Islet precursor cell (in vitro differentiated cells): ENCODE data around the gene CRAMP1.
"Not testable (repeated sequence)": the region's sequence is repeated elsewhere in the genome, so short reads cannot be mapped to it uniquely, and the experiment has no call there.

ENCODE experiments used
- DNase-seq: peaks from one replicate; pipeline ENCODE4 v3.0.0-alpha.2; 2018

CRAMP1 gene, protein sequence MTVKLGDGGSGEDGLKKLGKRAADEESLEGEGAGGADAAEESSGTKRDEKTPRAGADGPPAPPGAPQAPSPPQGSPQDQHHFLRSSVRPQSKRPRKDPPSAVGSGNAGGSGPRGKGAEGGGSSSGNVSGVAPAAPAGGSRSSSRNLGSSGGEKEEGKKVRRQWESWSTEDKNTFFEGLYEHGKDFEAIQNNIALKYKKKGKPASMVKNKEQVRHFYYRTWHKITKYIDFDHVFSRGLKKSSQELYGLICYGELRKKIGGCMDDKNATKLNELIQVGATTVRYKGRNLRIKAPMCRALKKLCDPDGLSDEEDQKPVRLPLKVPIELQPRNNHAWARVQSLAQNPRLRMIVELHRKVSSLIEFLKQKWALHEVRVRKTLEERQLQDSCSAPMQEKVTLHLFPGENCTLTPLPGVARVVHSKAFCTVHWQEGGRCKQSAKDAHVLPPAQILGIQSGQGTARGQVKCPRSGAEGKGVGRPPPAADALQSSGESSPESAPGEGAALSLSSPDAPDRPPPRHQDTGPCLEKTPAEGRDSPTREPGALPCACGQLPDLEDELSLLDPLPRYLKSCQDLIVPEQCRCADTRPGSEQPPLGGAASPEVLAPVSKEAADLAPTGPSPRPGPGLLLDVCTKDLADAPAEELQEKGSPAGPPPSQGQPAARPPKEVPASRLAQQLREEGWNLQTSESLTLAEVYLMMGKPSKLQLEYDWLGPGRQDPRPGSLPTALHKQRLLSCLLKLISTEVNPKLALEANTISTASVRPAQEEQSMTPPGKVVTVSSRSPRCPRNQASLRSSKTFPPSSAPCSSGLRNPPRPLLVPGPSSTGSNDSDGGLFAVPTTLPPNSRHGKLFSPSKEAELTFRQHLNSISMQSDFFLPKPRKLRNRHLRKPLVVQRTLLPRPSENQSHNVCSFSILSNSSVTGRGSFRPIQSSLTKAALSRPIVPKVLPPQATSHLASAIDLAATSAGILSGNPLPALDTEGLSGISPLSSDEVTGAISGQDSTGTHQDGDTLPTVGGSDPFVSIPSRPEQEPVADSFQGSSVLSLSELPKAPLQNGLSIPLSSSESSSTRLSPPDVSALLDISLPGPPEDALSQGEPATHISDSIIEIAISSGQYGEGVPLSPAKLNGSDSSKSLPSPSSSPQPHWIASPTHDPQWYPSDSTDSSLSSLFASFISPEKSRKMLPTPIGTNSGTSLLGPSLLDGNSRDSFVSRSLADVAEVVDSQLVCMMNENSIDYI (N-terminal part only)

DNA sequence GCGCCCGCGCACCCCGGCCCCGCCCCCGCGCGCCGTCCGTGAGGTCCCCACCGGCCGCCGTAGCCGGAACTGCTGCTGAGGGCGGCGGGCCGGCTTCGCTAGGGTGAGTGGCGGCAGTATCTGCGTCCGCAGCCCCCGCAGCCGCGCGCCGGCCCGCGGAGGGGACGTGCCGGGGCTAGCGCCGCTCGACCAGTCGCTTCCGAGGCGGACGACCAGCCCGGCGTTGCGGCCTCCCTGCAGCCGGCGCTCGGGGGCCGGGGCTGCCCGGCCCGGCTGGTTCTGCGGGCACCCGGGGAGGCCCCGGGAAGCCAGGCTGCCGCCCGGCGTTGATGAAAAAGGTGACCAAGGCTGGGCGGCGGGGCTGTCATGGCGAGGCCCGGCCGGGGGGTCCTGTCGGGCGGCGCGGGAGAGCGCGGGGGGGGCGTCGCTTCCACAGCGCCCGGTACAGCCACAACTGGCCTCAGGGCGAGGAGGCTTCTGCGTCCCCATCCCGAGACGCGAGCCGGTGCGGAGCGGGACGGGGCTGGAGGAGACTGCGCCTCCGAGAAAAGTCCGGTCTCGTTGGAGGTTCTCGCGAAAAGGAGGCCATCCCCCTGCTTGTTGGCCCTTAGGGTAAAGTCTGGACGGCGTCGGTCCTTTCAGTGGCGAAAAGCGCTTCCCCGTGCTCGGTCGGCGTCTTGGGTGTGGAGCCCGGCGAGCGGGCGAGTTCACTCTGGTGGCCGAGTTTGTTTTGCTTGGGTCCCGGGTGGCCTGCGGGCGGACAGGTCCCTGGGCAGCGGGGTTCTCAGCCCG lies at the start of gene CRAMP1:
TSS of gene CRAMP1 (plus strand) at position 41 of the 792 bp plus-strand sequence. CDS start 2,280 bp downstream, outside the sequence.
- peak; percentile 69 for DNase-seq

DNA sequence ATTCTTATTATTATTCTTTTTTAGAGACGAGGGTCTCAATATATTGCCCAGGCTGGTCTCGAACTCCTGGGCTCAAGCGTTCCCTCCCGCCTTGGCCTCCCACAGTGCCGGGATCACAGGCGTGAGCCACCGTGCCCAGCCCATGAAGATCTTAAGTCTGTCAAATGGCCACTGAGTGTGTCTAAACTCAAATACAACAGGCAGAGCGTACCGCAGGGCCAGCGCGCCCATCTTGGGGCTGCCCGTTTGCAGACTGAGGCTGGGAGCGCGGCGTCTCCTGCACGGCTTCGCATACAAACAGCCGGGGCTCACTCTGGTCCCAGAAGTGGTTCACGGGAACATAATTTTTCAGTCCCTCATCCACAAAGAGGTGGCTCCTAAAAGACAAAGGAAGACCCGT lies 48.4 kb upstream of the CRAMP1 start:
- DNase-seq, result no peak

DNA sequence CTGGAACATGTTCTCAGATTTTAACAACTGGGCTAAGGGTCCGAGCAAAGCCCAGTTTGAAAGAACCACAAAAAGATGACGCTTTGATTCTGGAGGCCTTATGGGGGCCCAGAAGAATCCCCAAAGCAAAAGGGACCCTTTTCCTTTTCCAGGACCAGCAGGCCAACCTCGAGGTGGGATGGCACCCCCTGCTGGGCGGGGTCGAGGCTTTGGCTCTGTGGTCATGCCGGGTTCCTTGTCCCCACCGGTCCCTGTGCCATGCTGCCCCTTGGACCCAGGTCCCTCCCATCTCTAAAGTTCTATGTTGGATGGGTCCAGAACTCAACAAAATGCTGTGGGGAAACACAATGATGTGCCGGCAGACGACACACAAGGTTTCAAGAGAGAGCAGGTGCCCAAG lies 47.8 kb upstream of the CRAMP1 start:
- no peak for DNase-seq

DNA sequence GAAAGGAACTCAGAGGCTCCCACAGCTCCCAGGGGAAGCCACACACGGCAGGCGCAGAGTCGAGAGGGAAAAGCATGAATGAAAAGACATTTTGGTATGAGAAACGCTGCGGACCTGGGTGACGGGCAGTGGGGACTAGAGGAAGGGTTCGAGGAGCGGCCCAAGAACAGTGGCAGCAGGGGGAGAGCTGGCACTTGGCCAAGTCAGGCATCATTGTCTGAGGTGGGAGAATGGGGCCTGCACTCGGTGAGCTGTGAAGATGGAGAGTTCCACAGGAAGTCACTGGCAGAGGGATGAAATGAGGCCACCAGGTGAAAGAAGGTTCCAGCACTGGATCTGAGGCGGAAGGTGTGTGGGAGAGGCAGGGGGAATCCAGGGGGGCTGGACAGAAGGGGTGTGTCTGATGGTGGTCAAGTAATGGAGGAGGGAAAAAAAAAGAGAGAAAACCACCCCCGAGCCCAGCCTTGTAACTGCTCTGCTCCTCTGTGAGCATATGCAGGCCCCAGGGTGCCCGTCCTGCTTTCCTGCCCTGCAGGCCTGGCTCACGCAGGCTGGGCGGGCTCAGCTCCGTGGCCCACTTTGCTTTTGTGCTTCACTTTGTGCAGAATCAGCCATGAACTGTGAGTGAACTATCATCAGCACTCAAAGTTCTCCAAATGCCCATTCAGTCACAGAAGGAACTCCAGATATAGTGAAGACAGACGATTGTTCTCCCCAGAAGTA lies 46.9 kb upstream of the CRAMP1 start:
- DNase-seq, result no peak

DNA sequence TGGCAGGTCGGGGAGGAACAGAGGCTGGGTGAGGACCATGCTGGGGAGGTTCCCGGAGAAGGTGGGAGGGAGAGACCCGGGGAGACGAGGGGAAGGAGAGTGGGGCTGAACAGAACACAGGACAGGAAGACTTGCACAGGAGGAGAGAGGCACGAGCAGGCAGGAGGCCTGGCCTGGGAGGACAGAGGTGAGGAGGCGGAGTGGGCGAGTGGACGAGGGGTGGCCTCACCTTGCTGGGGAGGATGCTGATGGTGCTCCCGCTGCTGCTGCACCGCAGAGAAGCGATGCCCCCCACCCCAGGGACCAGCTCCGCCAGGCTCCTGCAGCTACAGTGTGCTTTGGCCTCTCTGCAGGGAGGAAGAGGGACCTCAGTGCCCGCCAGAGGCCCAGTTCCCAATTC lies 44.2 kb upstream of the CRAMP1 start:
- no peak for DNase-seq

DNA sequence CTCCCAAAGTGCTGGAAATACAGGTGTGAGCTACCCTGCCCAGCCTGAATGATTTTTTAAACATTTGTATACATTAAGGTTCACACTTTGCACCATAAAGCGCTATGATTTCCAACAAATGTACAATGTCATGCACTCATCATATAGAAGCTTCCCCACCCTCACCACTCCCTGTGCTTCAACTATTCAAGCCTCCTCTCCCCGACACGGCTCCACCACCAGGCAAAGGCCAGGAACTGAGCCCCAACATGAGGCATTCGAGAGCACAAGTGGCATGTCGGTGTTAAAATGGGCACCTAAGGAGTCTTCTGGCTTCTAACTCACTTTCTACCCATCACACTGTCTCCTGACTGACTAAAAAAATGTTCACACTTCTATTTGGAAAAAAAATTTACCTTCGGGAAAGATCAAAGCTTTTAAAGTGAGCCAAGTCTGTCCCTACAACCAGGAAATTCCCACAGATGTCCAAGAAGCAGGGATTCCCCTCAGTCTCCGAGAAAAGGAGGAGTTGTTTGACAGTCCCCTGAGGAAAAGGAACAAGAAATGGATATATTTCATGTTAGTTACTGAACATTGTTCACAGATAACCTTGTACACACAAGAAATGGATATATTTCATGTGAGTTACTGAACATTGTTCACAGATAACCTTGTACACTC lies 41.0 kb upstream of the CRAMP1 start:
- DNase-seq, result no peak

DNA sequence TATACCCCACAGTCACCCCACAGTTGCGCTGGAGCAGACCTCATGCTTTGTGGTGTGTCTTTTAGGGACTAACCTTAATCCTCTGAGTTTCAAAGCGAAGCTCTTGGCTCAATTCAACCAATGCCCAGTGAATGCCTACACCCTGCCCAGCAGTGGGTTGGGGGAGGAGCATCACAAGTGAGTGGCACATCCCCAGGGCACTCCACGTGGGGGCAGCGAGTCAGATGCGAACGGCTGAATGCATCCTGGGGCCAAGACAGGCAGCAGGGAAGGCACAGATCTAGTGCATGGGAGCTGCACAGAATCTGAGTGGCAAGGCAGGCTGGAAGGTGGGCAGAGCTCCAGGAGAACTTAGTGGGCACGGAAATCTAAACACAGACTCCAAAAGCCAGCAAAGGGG lies 39.5 kb upstream of the CRAMP1 start:
- no peak for DNase-seq

DNA sequence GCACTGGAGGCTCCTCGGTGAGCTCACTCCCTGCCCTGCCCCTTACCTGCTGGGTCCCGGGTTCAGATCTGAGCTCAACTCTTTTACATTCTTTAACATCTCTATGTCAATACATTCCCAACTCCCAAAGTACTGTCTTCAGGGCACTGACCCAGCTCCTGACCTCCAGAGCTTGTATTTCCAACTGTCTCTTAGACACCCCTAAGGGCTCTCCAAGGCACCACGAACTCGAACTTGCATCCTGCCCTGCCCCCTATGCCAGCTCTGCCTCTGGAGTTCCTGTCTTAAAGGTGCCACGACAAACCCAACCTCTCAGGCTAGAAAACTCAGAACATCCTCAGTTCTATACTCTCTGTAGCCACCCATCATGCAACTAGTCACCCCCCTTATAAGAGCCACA lies 38.9 kb upstream of the CRAMP1 start:
- DNase-seq, result no peak

DNA sequence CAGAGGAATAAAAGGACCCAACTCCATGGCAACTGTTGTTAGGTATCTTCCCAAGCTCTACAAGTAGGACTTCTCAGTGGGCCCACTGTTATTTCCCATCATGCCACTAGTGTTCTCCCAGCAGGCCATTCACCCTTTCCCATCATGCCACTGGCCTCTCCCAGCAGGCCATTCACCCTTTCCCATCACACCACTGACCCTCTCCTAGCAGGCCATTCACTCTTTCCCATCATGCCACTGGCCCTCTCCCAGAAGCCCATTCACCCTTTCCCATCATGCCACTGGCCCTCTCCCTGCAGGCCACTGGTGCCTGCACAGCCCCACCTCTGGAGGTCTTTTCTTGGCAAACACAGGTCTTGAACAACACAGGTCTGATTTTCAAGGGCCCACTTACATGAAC lies 36.6 kb upstream of the CRAMP1 start:
- DNase-seq, result no peak

DNA sequence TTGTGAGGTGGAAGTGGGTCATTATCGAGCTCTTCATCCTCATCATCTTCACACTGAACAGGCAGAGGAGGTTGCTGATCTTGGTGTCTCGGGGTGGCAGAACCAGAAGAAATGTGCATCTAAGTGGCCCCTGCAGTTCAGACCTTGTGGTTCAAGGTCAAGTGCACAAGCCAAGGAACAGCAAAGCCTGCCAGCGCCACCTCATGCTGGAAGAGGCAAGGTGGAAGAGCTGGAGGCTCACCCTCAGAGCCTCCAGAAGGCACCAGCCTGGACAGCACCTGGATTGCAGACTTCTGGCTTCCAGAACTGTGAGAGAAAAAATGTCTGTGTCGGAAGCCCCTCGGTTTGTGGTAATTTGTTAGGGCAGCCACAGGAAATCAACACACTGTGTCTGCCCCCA lies 32.9 kb upstream of the CRAMP1 start:
- no peak for DNase-seq

DNA sequence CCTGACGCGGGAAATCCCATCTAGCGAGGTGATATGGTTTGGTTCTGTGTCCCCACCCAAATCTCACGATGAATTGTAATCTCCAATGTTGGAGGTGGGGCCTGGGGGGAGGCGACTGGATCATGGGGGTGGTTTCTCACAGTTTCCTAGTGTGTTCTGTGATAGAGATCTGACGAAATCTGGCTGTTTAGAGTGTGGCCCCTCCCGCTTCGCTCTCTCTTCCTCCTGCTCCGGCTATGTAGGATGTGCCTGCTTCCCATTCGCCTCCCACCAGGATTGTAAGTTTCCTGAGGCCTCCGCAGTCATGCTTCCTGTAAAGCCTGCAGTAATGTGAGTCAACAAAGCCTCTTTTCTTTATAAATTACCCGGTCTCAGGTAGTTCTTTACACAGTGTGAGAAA lies 31.9 kb upstream of the CRAMP1 start:
- DNase-seq, result no peak

DNA sequence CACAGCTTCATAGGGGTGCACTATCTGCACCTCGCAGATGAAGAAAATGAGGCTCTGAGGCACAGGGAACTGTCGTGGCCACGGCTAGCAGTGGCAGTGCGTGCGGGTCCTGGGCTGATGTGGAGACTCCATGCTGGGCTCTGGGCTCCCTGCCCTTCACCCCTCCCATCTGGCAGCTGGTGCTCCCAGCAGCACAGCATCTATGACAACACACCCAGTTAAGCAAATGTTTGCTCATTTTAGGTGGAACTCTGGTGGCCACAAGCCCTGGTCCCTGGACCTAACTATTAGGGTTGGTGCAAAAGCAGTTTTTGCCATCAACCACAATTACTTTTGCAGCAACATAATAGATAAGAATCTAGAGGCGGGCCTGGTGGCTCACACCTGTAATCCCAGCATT lies 31.2 kb upstream of the CRAMP1 start:
- DNase-seq, result no peak

DNA sequence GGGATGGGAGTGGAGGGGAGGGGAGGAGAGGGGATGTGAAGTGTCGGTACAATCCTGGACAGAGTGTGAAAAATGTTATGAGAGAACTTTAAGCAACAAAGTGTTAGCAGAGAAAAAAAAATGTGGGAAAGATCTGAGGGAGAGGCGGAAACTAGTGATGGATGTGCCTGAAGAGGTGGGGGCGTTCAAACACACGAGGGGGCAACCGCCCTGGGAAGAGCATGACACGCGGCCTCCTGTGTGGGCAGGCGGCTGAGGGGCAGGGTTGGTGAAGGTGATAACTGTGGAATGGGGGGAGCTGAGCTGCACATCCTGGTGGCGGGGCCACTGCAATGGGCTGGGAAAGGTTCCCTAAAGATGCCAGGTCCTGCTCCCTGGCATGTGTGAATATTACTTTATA lies 30.4 kb upstream of the CRAMP1 start:
- DNase-seq, result no peak

DNA sequence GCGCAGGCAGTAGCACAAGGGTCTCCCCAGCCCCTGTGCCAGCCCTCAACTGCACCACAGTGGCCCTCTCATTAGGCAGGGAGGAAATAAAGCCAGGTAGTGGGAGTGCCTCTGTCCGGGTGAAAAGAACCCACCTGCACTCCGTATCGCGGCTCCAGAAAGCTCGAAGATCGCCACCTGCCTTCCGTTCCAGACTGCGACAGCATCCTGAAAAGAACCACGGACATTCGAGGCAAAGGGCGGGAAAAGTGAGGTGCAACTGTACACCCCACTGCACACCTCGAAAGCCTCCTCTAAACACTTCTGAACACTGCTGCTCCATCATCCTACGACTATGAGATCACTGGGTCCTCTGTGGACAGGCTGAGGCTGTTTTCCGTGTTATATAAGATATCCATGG lies 29.0 kb upstream of the CRAMP1 start:
- no peak for DNase-seq

DNA sequence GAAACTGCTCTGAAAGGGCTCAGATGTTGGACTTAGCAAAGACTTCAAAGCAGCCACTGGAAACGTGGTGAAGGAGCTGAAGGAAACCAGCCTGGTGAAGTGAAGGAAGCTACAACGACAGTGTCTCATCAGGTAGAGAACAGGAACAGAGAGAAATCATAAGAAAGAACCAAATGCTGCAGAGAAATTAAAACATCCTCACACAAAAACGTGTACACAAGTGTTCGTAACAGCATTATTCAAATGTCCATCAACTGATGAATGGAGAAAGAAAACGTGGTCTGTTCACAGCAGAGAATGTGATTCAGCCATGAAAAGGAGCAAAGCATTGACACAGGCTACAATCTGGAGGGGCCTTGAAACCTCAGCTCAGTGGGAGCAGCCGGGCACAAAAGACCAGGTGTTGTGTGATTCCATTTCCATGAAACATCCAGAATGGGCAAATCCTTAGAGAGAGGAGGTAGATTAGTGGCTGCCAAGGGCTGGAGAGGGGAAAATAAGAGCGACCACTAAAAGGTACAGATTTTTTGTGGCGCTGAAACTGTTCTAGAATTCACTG lies 27.2 kb upstream of the CRAMP1 start:
- no peak for DNase-seq

DNA sequence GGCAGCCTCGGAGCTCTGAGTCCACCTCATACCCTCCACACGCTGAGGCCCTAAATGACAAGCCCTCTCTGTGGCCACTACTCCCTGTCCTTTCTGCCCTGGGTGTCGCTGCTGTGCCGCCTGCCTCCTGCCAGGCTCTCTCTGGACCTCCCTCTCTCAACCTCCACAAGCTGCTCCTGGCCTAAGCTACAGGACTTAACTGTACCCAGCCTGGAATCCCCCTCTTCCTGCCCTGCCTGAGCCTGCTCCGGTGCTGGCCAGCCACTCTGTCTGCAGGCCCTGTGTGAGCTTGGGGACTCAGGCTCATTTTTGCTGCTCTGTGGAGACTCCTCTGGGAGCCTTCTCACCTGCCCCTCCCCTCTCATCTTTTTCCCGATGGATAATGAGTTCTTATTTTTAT lies 21.8 kb upstream of the CRAMP1 start:
- DNase-seq, result peak; percentile 44

DNA sequence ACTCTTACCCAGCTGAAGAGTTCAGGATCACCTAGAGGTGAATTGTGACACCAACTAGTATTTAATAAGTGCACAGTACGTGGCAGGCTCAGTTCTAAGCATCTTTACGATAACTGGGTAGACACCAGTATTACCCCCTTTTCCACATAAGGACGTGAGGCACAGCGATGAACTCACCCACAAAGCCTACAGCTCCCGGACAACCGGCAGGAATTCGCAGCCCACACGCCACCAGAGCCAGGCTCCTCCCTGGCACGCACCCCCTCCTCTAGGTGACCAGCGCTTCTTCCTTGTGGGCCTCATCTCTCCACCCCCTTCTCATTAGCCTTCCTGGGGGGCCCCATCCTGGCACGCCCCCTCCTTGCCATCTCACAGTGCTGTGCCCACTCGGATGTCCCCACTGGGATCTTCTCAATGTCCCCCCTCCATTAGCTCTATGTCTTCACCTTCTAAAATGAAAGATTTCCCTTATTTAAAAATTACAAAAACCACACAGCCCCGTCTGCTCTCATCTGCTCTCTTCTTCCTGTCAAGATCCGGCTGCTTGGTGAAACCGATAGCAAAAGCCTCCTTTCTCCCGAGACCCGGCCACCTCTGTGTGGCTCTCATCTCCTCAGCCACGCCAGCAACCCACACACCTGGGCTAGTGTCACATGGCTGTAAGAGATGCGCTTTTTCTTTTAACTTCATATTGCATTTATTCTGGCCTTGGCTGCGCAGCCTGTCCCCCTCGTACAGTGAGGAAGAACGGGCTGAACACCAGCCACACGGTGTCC lies 21.0 kb upstream of the CRAMP1 start:
- peak; percentile 31 for DNase-seq

DNA sequence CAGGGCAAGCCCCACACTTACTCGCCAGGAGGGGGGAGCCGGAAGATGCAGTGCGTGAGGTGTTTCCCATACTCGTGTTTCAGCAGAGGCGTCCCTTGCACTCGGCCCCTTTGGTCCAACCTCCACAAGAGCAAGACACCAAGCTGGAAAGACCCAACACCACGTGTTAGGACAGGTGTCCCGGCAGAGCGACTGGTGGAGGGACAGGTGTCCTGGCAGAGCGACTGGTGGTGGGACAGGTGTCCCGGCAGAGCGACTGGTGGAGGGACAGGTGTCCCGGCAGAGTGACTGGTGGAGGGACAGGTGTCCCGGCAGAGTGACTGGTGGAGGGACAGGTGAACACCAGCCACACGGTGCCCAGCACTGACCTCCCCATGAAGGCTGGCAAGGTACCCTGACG lies 19.7 kb upstream of the CRAMP1 start:
- no peak for DNase-seq

DNA sequence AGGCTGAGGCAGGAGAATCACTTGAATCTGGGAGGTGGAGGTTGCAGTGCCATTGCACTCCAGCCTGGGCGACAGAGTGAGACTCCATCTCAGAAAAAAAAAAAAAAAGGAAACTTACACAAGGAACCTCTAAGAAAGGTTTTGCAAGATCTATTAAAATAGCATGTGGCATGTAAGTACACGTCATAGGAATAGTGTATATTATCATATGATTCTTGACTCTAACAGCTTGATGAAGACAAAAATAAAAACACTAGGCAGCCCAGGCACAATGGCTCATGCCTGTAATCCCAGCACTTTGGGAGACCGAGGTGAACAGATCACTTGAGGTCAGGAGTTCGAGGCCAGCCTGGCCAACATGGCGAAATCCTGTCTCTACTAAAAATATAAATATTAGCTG lies 16.6 kb upstream of the CRAMP1 start:
- DNase-seq, result not testable (repeated sequence)

DNA sequence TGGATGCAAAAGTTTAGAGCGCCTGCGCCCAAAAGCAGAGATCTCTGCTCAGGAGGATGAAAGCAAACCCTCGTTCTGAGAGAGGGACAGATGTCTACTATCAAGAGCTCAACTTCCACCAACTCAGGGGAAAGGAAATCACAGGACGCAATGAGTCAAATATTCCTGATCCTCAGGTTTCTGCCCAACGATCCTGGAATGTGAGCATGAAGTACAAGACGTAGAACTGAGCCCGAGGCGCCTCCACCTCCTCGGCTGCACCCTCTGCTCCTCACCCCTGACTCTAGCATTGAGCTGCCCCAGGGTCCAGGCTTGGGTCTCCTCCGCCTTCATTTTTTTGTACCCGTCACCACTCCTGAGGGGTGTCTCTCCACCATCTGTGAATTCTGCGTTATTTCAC lies 15.6 kb upstream of the CRAMP1 start:
- DNase-seq, result no peak
